ENCODE results near the gene WAS. TPM values are rescaled to one million over a fixed set of nuclear protein-coding genes. Genes with fewer than 3 reads are reported as not detected.

The WAS gene
- total RNA-seq, 1 experiment from 2014 or later: 0.43 TPM

DNA sequence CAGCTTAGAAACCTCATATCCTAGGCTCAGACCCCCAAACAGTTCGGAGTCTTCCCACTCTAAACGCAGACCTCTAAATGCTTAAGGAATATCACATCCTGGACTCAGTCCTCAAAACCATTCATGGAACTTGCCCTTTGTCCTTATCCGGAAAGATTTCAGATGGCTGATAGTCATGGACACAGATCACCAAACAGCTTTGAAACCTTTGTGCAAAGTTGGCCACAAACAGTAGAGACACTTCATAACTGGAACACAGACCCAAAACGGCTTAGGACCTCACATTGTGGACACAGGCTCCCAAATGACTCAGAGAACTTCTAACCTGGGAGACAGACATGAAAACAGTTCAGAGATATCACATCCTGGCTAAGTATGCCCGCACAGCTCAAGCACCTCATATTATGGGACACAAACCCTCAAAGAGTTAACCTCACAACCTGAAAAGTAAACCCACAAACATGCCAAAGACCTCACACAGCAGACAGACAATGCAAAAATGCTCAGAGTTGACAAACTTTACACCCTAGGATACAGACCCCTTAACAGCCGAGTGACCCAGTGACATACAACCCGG is 28.4 kb downstream of the WAS start:
- Mint-ChIP-seq H3K4me3 (ENCODE audit: unreplicated experiment) (peak overlapping the region; percentile 50), H3K4me1 (ENCODE audit: low read depth, unreplicated experiment) (peaks cover 44% of the 10 kb centered on the region), H3K27ac (ENCODE audit: unreplicated experiment) (peak overlapping the region; percentile 96), H3K9me3 (ENCODE audit: unreplicated experiment) (no peaks in the 10 kb centered on the region), H3K27me3 (ENCODE audit: insufficient read depth, unreplicated experiment) (no peaks in the 10 kb centered on the region), H3K36me3 (ENCODE audit: insufficient read depth, unreplicated experiment) (peaks cover 9% of the 10 kb centered on the region)
- ChIA-PET CTCF (no interaction called here), POLR2A (no interaction called here)
- H3K4me1 ChIP-seq: peaks cover 19% of the 10 kb centered on the region
- no TSS peak for BruUV-seq (replicated peaks)
- H3K36me3 ChIP-seq (ENCODE audit: control insufficient read depth, insufficient read depth, low read length): no peaks in the 10 kb centered on the region
- intact Hi-C loops (cut with micrococcal nuclease; ENCODE audit: unreplicated experiment): no loop called here
- no peaks in the 10 kb centered on the region for H3K9me3 ChIP-seq
- no peak for DNase-seq
- H3K27me3 ChIP-seq (replicated peaks; ENCODE audit: control insufficient read depth, insufficient read depth, low read length): no peaks in the 10 kb centered on the region
- TF ChIP-seq, protein P1, sequence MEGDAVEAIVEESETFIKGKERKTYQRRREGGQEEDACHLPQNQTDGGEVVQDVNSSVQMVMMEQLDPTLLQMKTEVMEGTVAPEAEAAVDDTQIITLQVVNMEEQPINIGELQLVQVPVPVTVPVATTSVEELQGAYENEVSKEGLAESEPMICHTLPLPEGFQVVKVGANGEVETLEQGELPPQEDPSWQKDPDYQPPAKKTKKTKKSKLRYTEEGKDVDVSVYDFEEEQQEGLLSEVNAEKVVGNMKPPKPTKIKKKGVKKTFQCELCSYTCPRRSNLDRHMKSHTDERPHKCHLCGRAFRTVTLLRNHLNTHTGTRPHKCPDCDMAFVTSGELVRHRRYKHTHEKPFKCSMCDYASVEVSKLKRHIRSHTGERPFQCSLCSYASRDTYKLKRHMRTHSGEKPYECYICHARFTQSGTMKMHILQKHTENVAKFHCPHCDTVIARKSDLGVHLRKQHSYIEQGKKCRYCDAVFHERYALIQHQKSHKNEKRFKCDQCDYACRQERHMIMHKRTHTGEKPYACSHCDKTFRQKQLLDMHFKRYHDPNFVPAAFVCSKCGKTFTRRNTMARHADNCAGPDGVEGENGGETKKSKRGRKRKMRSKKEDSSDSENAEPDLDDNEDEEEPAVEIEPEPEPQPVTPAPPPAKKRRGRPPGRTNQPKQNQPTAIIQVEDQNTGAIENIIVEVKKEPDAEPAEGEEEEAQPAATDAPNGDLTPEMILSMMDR (IDR thresholded peaks at IDR 0.05; ENCODE audit: insufficient read depth in 1 of 2, low read depth in 1 of 2, low read length in 1 of 2, severe bottlenecking in 1 of 2, unreplicated experiment in 1 of 2): no peak
- no peak overlapping the region for H3K4me3 ChIP-seq (ENCODE audit: low read depth, low read length)

DNA sequence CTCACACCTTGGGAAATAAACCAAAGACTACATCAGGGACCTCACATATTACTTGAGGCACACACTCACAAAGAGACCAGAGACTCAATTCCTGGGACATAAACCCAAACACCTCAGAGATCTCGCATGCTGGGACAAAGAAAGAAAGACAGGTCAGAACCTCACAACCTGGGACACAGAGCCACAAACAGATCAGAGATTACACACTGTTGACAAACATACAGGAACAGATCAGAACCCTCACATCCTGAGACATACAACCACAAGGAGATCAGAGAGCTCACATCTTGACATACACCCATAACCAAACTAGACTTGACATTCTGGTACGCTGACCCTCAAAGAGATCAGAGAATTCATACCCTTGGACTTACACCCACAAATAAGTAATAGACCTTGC is 30.2 kb downstream of the WAS start:
- Histone ChIP-seq H3K9me3 (no peaks in the 10 kb centered on the region), H3K36me3 (ENCODE audit: control insufficient read depth, insufficient read depth, low read length) (no peaks in the 10 kb centered on the region), H3K4me3 (ENCODE audit: low read depth, low read length) (no peak overlapping the region), H3K4me1 (peaks cover 19% of the 10 kb centered on the region), H3K27me3 (replicated peaks; ENCODE audit: control insufficient read depth, insufficient read depth, low read length) (no peaks in the 10 kb centered on the region)
- TF ChIP-seq, protein P1 (IDR thresholded peaks at IDR 0.05; ENCODE audit: insufficient read depth in 1 of 2, low read depth in 1 of 2, low read length in 1 of 2, severe bottlenecking in 1 of 2, unreplicated experiment in 1 of 2): no peak
- Mint-ChIP-seq H3K27ac (ENCODE audit: unreplicated experiment) (peak overlapping the region; percentile 96), H3K27me3 (ENCODE audit: insufficient read depth, unreplicated experiment) (no peaks in the 10 kb centered on the region), H3K36me3 (ENCODE audit: insufficient read depth, unreplicated experiment) (peaks cover 5% of the 10 kb centered on the region), H3K4me3 (ENCODE audit: unreplicated experiment) (peak overlapping the region; percentile 61), H3K4me1 (ENCODE audit: low read depth, unreplicated experiment) (peaks cover 44% of the 10 kb centered on the region), H3K9me3 (ENCODE audit: unreplicated experiment) (no peaks in the 10 kb centered on the region)
- BruUV-seq (replicated peaks): no TSS peak
- no peak for DNase-seq
- intact Hi-C loops (cut with micrococcal nuclease; ENCODE audit: unreplicated experiment): no loop called here
- ChIA-PET CTCF (interaction anchor here (1.1 kb wide), 1 partner anchor 38 kb away, joined by 3 read pairs; no protein-coding TSS in a partner anchor), POLR2A (interaction anchor here (0.6 to 1.9 kb wide), 2 partner anchors 11 to 23 kb away, joined by 3 to 10 read pairs; no protein-coding TSS in a partner anchor)

DNA sequence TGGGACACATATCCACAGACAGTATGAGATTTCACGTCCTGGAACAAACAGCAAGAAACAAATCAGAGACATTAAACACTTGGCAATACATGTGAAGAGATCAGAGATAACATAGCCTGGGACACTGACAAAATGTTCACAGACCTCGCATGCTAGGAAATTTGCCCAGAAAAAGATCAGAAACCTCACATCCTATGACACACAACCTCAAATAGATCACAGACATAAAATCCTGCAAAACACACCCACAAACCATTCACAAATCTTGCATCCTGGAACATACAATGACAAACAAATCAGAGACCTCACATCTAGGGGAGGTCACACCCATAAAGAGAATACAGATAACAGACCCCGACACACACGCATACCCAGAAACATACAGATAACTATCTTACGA is 31.0 kb downstream of the WAS start:
- Mint-ChIP-seq H3K27me3 (ENCODE audit: insufficient read depth, unreplicated experiment) (no peaks in the 10 kb centered on the region), H3K4me1 (ENCODE audit: low read depth, unreplicated experiment) (peaks cover 44% of the 10 kb centered on the region), H3K4me3 (ENCODE audit: unreplicated experiment) (no peak overlapping the region), H3K9me3 (ENCODE audit: unreplicated experiment) (no peaks in the 10 kb centered on the region), H3K36me3 (ENCODE audit: insufficient read depth, unreplicated experiment) (peaks cover 5% of the 10 kb centered on the region), H3K27ac (ENCODE audit: unreplicated experiment) (no peak overlapping the region)
- CTCF ChIA-PET: no interaction called here
- TF ChIP-seq, protein P1 (IDR thresholded peaks at IDR 0.05; ENCODE audit: insufficient read depth in 1 of 2, low read depth in 1 of 2, low read length in 1 of 2, severe bottlenecking in 1 of 2, unreplicated experiment in 1 of 2): no peak
- intact Hi-C loops (cut with micrococcal nuclease; ENCODE audit: unreplicated experiment): no loop called here
- POLR2A ChIA-PET: interaction anchor here (1.9 kb wide), 1 partner anchor 23 kb away, joined by 10 read pairs; no protein-coding TSS in a partner anchor
- peaks cover 19% of the 10 kb centered on the region for H3K4me1 ChIP-seq
- no peak overlapping the region for H3K4me3 ChIP-seq (ENCODE audit: low read depth, low read length)
- no peak for DNase-seq
- no peaks in the 10 kb centered on the region for H3K36me3 ChIP-seq (ENCODE audit: control insufficient read depth, insufficient read depth, low read length)
- no TSS peak for BruUV-seq (replicated peaks)
- H3K9me3 ChIP-seq: no peaks in the 10 kb centered on the region
- H3K27me3 ChIP-seq (replicated peaks; ENCODE audit: control insufficient read depth, insufficient read depth, low read length): no peaks in the 10 kb centered on the region

Measured in Caco-2 (cell line).